Epithelial cell of proximal tubule (primary cell): Measurements from ENCODE around the gene NUB1. TPM values are rescaled to one million over a fixed set of nuclear protein-coding genes. Genes with fewer than 3 reads are reported as not detected.

Experiments
- DNase-seq: peaks from one replicate; pipeline ENCODE4 v3.0.0-alpha.2; 2011; ENCODE audit warnings: low read depth
- H3K4me3 ChIP-seq: 2 replicates; pipeline ENCODE4 v1.5.1; 2011; ENCODE audit warnings: low read depth, mild to moderate bottlenecking, low read length
- CTCF ChIP-seq: conservative IDR thresholded peaks from 2 replicates; pipeline ENCODE4 v1.5.1; 2012; ENCODE audit warnings: low read depth, mild to moderate bottlenecking, low read length
- total RNA-seq: library from RNA; depleted of rRNA; stranded (reverse); fragments of >200 nt; gene quantifications from 2 replicates; pipeline ENCODE4 v1.2.3, GENCODE V29; 2015

Gene NUB1
- total RNA-seq, 1 donor from 2014 or later = 70.7 TPM

GRCh38 chr7:151342811-151343210, 1.2 kb downstream of the NUB1 start:
- TF ChIP-seq CTCF = peak; percentile 22
- peak overlapping the region; percentile 75 for H3K4me3 ChIP-seq
- no peak for DNase-seq

- no peak for TF ChIP-seq CTCF
- H3K4me3 ChIP-seq = no peak overlapping the region
- DNase-seq = no peak
Measured at GRCh38 chr7:151343516-151343915, 1.9 kb downstream of the NUB1 start.

GRCh38 chr7:151345576-151346469, 4.2 kb downstream of the NUB1 start:
- H3K4me3 ChIP-seq = no peak overlapping the region
- DNase-seq = no peak
- no peak for TF ChIP-seq CTCF

GRCh38 chr7:151346470-151346769, 4.8 kb downstream of the NUB1 start:
- TF ChIP-seq CTCF = no peak
- no peak overlapping the region for H3K4me3 ChIP-seq
- no peak for DNase-seq

GRCh38 chr7:151347200-151347599, 5.6 kb downstream of the NUB1 start:
- no peak for TF ChIP-seq CTCF
- DNase-seq = no peak
- no peak overlapping the region for H3K4me3 ChIP-seq

- peak overlapping the region; percentile 49 for H3K4me3 ChIP-seq
- no peak for DNase-seq
- TF ChIP-seq CTCF = no peak
Measured at GRCh38 chr7:151348970-151349369, 7.4 kb downstream of the NUB1 start.

- H3K4me3 ChIP-seq = peak overlapping the region; percentile 49
- no peak for DNase-seq
- no peak for TF ChIP-seq CTCF
Measured at GRCh38 chr7:151349507-151349853, 7.9 kb downstream of the NUB1 start.
